H1 (cell line): ENCODE measurements around the gene NDUFB11. TPM values are rescaled to one million over a fixed set of nuclear protein-coding genes. Genes with fewer than 3 reads are reported as not detected.

Experiments used
- CTCF ChIA-PET: fragments of 300-600 bp; sonication (Branson Sonifier 250); formaldehyde crosslinking; loops from one replicate; lab custom pipeline; 2021; ENCODE audit not compliant: partially characterized antibody; lab: Charles Lee
- POLR2A ChIA-PET: fragments of 300-600 bp; sonication (Branson Sonifier 250); formaldehyde crosslinking; loops from one replicate; lab custom pipeline; 2021; ENCODE audit warnings: inconsistent platforms; ENCODE audit not compliant: partially characterized antibody; lab: Charles Lee
- DNase-seq, 2 experiments: peaks; one replicate each; pipeline versions ENCODE4 v3.0.0 to v3.0.0-alpha.2; 2010 to 2022; ENCODE audit warnings: low spot score in 2 of 2, low read depth in 1 of 2, mixed read lengths in 1 of 2
- FAIRE-seq: peaks from 2 replicates; lab custom pipeline; 2011; peaks lifted over from hg19 to GRCh38; lab: Jason Lieb, UNC
- H2AFZ ChIP-seq: 2 replicates; pipeline ENCODE4 v1.8.1; 2012; ENCODE audit warnings: low read length, inconsistent platforms
- H2AK5ac ChIP-seq: 2 replicates; pipeline ENCODE4 v1.6.1; 2013; ENCODE audit warnings: low read depth, low read length
- H2BK120ac ChIP-seq: replicated peaks from 2 replicates; pipeline ENCODE3; 2013; ENCODE audit warnings: low read depth, low read length, inconsistent platforms
- H2BK12ac ChIP-seq: 2 replicates; pipeline ENCODE4 v1.6.1; 2013; ENCODE audit warnings: low read depth, low read length
- H2BK15ac ChIP-seq: 2 replicates; pipeline ENCODE4 v1.6.1; 2013; ENCODE audit warnings: low read length
- H2BK20ac ChIP-seq: 2 replicates; pipeline ENCODE4 v1.6.1; 2013; ENCODE audit warnings: low read length
- H2BK5ac ChIP-seq: 2 replicates; pipeline ENCODE4 v1.6.1; 2013; ENCODE audit warnings: low read depth, low read length
- H3K14ac ChIP-seq: 2 replicates; pipeline ENCODE4 v1.6.1; 2013; ENCODE audit warnings: inconsistent platforms; ENCODE audit not compliant: insufficient read length
- H3K18ac ChIP-seq: 2 replicates; pipeline ENCODE4 v1.6.1; 2013; ENCODE audit warnings: low read length; ENCODE audit errors: extremely low read depth
- H3K23ac ChIP-seq: 2 replicates; pipeline ENCODE4 v1.6.1; 2013; ENCODE audit warnings: inconsistent platforms; ENCODE audit not compliant: insufficient read length
- H3K23me2 ChIP-seq: 2 replicates; pipeline ENCODE4 v1.6.1; 2013; ENCODE audit warnings: low read depth, low read length
- H3K27ac ChIP-seq: 2 replicates; pipeline ENCODE4 v1.6.1; 2011; ENCODE audit warnings: low read depth, low read length, inconsistent platforms
- H3K27me3 ChIP-seq, 4 experiments: replicated peaks in 1 of 4; 1 replicate in 1 of 4; 2 replicates in 3 of 4; pipeline versions ENCODE4 v1.6.1 to v1.8.1; 2011 to 2013; ENCODE audit warnings: low read length in 3 of 4, mild to moderate bottlenecking in 3 of 4, inconsistent platforms in 2 of 4, mixed read lengths in 2 of 4, moderate library complexity in 1 of 4; ENCODE audit not compliant: control insufficient read depth in 3 of 4, insufficient read depth in 3 of 4; ENCODE audit errors: extremely low read depth in 1 of 4
- H3K36me3 ChIP-seq, 4 experiments: 2 replicates each; pipeline versions ENCODE4 v1.6.1 to v1.8.1; 2011 to 2013; ENCODE audit warnings: mild to moderate bottlenecking in 4 of 4, low read length in 3 of 4, moderate library complexity in 2 of 4, control low read depth in 1 of 4, inconsistent platforms in 1 of 4; ENCODE audit not compliant: insufficient read depth in 4 of 4, control insufficient read depth in 2 of 4
- H3K4ac ChIP-seq: replicated peaks from 2 replicates; pipeline ENCODE3; 2013; ENCODE audit warnings: low read length, low read depth, mixed read lengths, inconsistent platforms; ENCODE audit not compliant: insufficient read length
- H3K4me1 ChIP-seq, 4 experiments: replicated peaks in 1 of 4; 1 replicate in 1 of 4; 2 replicates in 3 of 4; pipeline versions ENCODE4 v1.6.1 to v1.8.1; 2011 to 2013; ENCODE audit warnings: low read length in 3 of 4, inconsistent platforms in 2 of 4, mixed read lengths in 1 of 4; ENCODE audit not compliant: insufficient read depth in 4 of 4, control insufficient read depth in 3 of 4
- H3K4me2 ChIP-seq, 2 experiments: 2 replicates each; pipeline versions ENCODE4 v1.6.1 to v1.8.1; 2011 to 2013; ENCODE audit warnings: low read depth in 2 of 2, low read length in 2 of 2, control low read depth in 1 of 2, inconsistent platforms in 1 of 2, mild to moderate bottlenecking in 1 of 2; ENCODE audit not compliant: insufficient read depth in 1 of 2
- H3K4me3 ChIP-seq, 4 experiments: fragments of 200-600, 300-600 bp in 1 of 4; sonication (generic), shearing (Covaris generic), sonication (Bioruptor Twin) in 1 of 4; 2 replicates each; pipeline versions ENCODE4 v1.5.1 to v1.8.1; 2011 to 2016; ENCODE audit warnings: low read length in 4 of 4, low read depth in 3 of 4, control low read depth in 2 of 4, inconsistent platforms in 2 of 4, mild to moderate bottlenecking in 2 of 4, mixed read lengths in 1 of 4, moderate library complexity in 1 of 4; ENCODE audit not compliant: insufficient read depth in 2 of 4; ENCODE audit errors: extremely low read depth in 1 of 4
- H3K56ac ChIP-seq: replicated peaks from 2 replicates; pipeline ENCODE3; 2013; ENCODE audit warnings: low read depth, mild to moderate bottlenecking, mixed read lengths, low read length, inconsistent platforms; ENCODE audit not compliant: insufficient read length
- H3K79me1 ChIP-seq: 2 replicates; pipeline ENCODE4 v1.6.1; 2013; ENCODE audit warnings: low read depth, low read length, control low read depth
- H3K79me2 ChIP-seq, 2 experiments: 2 replicates each; pipeline versions ENCODE4 v1.6.1 to v1.8.1; 2012 to 2013; ENCODE audit warnings: low read length in 2 of 2, mild to moderate bottlenecking in 2 of 2, inconsistent platforms in 1 of 2; ENCODE audit not compliant: insufficient read depth in 2 of 2, control insufficient read depth in 1 of 2
- H3K9ac ChIP-seq, 4 experiments: replicated peaks in 1 of 4; 1 replicate in 1 of 4; 2 replicates in 3 of 4; pipeline versions ENCODE4 v1.6.1 to v1.8.1; 2011 to 2013; ENCODE audit warnings: low read depth in 3 of 4, low read length in 3 of 4, control low read depth in 2 of 4, mild to moderate bottlenecking in 2 of 4, moderate library complexity in 2 of 4, inconsistent platforms in 1 of 4; ENCODE audit errors: extremely low read depth in 1 of 4
- H3K9me3 ChIP-seq, 2 experiments: 2 replicates each; pipeline versions ENCODE4 v1.6.1 to v1.8.1; 2012 to 2013; ENCODE audit warnings: mild to moderate bottlenecking in 2 of 2, moderate library complexity in 2 of 2, control low read depth in 1 of 2, inconsistent platforms in 1 of 2, low read depth in 1 of 2, low read length in 1 of 2, mixed read lengths in 1 of 2; ENCODE audit not compliant: insufficient read depth in 2 of 2
- H4K20me1 ChIP-seq, 2 experiments: replicated peaks in 1 of 2; 2 replicates each; pipeline versions ENCODE3 to v1.8.1; 2011 to 2013; ENCODE audit warnings: inconsistent platforms in 2 of 2, low read length in 2 of 2, mild to moderate bottlenecking in 1 of 2; ENCODE audit not compliant: insufficient read depth in 2 of 2, control insufficient read depth in 1 of 2
- H4K5ac ChIP-seq: 2 replicates; pipeline ENCODE4 v1.6.1; 2013; ENCODE audit warnings: low read length, low read depth, mixed read lengths, inconsistent platforms; ENCODE audit not compliant: insufficient read length
- H4K8ac ChIP-seq: 2 replicates; pipeline ENCODE4 v1.8.0; 2013; ENCODE audit warnings: mild to moderate bottlenecking, moderate library complexity, low read length, inconsistent platforms; ENCODE audit not compliant: insufficient read depth; ENCODE audit errors: extremely low read depth
- H4K91ac ChIP-seq: replicated peaks from 2 replicates; pipeline ENCODE3; 2013; ENCODE audit warnings: low read length, mixed read lengths, inconsistent platforms; ENCODE audit not compliant: insufficient read length
- ASH2L ChIP-seq: fragments of 200-600, 300-600 bp; sonication (generic); IDR thresholded peaks from one replicate; pipeline ENCODE4 v1.7.1; 2017; ENCODE audit warnings: low read length
- ATF3 ChIP-seq: IDR thresholded peaks from 2 replicates; pipeline ENCODE4 v1.6.1; 2011; ENCODE audit warnings: low read depth, mild to moderate bottlenecking, low read length; ENCODE audit not compliant: insufficient read depth
- CHD2 ChIP-seq: IDR thresholded peaks from 2 replicates; pipeline ENCODE4 v1.6.1; 2012; ENCODE audit warnings: low read length, improper control_type of control experiment
- EGR1 ChIP-seq: IDR thresholded peaks from 2 replicates; pipeline ENCODE4 v1.6.1; 2011; ENCODE audit warnings: low read depth, low read length, borderline replicate concordance
- HDAC2 ChIP-seq, 2 experiments: fragments of 300-600 bp in 1 of 2; sonication (generic) in 1 of 2; IDR thresholded peaks; 2 replicates each; pipeline ENCODE4 v1.6.1; 2011 to 2012; ENCODE audit warnings: low read depth in 2 of 2, low read length in 2 of 2, mild to moderate bottlenecking in 2 of 2, moderate library complexity in 2 of 2, borderline replicate concordance in 1 of 2, inconsistent platforms in 1 of 2
- KDM1A ChIP-seq: fragments of 200-600, 300-600 bp; sonication (generic); IDR thresholded peaks from 2 replicates; pipeline ENCODE4 v1.7.1; 2016; ENCODE audit warnings: mild to moderate bottlenecking, low read length, borderline replicate concordance
- KDM5A ChIP-seq: fragments of 200-600 bp; IDR thresholded peaks from 2 replicates; pipeline ENCODE4 v1.7.1; 2012; ENCODE audit warnings: mild to moderate bottlenecking, low read length, inconsistent platforms, mixed read lengths
- SIN3A ChIP-seq, 2 experiments: IDR thresholded peaks in 1 of 2; conservative IDR thresholded peaks in 1 of 2; 2 replicates each; pipeline ENCODE4 v1.6.1; 2011 to 2012; ENCODE audit warnings: low read length in 2 of 2, improper control_type of control experiment in 1 of 2, low read depth in 1 of 2, mild to moderate bottlenecking in 1 of 2
- WGBS, 2 experiments: shearing (Covaris generic) in 1 of 2; methylation state at CpG; one replicate each; pipeline versions ENCODE4 v1.1.6 to v1.1.7; 2013 to 2015; ENCODE audit warnings: low lambda C conversion rate in 2 of 2, mixed read lengths in 2 of 2, inconsistent platforms in 1 of 2, low coverage in 1 of 2, missing lambda C conversion rate in 1 of 2; ENCODE audit not compliant: insufficient replicate concordance in 2 of 2, insufficient coverage in 1 of 2, insufficient read length in 1 of 2; ENCODE audit errors: extremely low coverage in 1 of 2, missing lambda C conversion rate in 1 of 2; 5-methylcytosine and 5-hydroxymethylcytosine counted together
- polyA plus RNA-seq, 7 experiments: library from polyadenylated mRNA; depleted of rRNA in 3 of 7; stranded (reverse) in 5 of 7; unstranded in 2 of 7; fragments of >200 nt in 5 of 7; fragments of 200-250 nt in 2 of 7; gene quantifications; 1 replicate in 5 of 7; 2 replicates in 1 of 7; 4 replicates in 1 of 7; pipeline versions ENCODE4 v1.2.1 to v1.2.3, GENCODE V29; 2011 to 2013; ENCODE audit warnings: missing spikeins in 2 of 7, mixed read lengths in 2 of 7
- total RNA-seq: library from RNA; stranded (reverse); fragmentation: NEBNext Ultra II Directional; extraction: Animal tissue kit (Norgen Biotek cat#: 25700); gene quantifications from 2 replicates; pipeline ENCODE4 v1.2.1, GENCODE V29; 2021

Gene NDUFB11
- total and polyA plus RNA-seq, 2 of the 8 experiments (the other 6 are each of a cell fraction or from before 2014, with no cell fraction given), result 120 to 131 TPM

DNA sequence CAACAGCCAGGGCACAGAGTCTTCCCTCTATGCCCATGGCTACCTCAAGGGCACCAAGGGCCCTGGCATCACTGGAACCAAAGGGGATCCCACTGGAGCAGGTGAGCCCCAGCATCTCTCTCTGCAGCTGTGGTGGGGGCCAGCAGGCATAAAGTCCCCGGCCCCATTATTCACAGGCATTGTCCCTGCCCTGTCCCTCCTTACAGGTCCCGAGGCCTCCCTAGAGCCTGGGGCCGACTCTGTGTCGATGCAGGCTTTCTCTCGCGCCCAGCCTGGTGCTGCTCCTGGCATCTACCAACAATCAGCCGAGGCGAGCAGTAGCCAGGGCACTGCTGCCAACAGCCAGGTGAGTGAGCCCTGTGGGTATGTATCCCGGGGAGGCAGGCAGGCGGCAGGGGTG, 36.8 kb upstream of the NDUFB11 start:
- Histone ChIP-seq H2BK12ac (no peak overlapping the region), H2BK5ac (no peak overlapping the region), H2AK5ac (no peak overlapping the region), H3K4me1 (peaks cover 0 to under 1% (median 0%) of the 10 kb centered on the region in 4 experiments; a peak in 1 of 7 replicates), H2BK15ac (no peak overlapping the region), H3K79me2 (no peaks in the 10 kb centered on the region), H4K5ac (no peak overlapping the region), H3K56ac (no peak overlapping the region), H3K27ac (no peak overlapping the region), H2BK20ac (no peak overlapping the region), H4K20me1 (no peaks in the 10 kb centered on the region), H4K8ac (no peak overlapping the region), H3K27me3 (no peaks in the 10 kb centered on the region), H2AFZ (no peak overlapping the region), H3K23me2 (no peaks in the 10 kb centered on the region), H3K4ac (no peak overlapping the region), H3K9ac (no peak overlapping the region), H4K91ac (no peak overlapping the region), H3K14ac (no peak overlapping the region), H3K18ac (no peak overlapping the region), H3K4me3 (no peak overlapping the region), H3K4me2 (no peak overlapping the region), H3K9me3 (no peaks in the 10 kb centered on the region), H3K23ac (no peak overlapping the region), H3K79me1 (no peaks in the 10 kb centered on the region), H3K36me3 (peaks cover 4 to 47% (median 31%) of the 10 kb centered on the region in 4 experiments; a peak in 7 of 8 replicates), H2BK120ac (no peak overlapping the region)
- WGBS, 2 experiments, result 95% methylated on average over 10 of the region's 10 CpGs; no CpG with 5 or more reads in 1 of the 2 experiments
- DNase-seq, result no peak
- FAIRE-seq, result no peak
- ChIA-PET POLR2A (no interaction called here), CTCF (no interaction called here)
- no peak for TF ChIP-seq CHD2
- TF ChIP-seq KDM5A, result no peak
- TF ChIP-seq KDM1A, result no peak
- no peak for TF ChIP-seq ATF3
- TF ChIP-seq HDAC2 (IDR thresholded peaks at IDR 0.05; ENCODE audit: borderline replicate concordance in 1 of 2, low read depth in 2 of 2, low read length in 2 of 2), result no peak
- no peak for TF ChIP-seq SIN3A (conservative IDR thresholded peaks at IDR 0.05 in 1 of 2, IDR thresholded peaks at IDR 0.05 in 1 of 2; ENCODE audit: low read depth in 1 of 2, low read length in 2 of 2)
- TF ChIP-seq EGR1, result no peak
- TF ChIP-seq ASH2L, result no peak
